ENCODE data around the gene CTSK.
"Not testable (repeated sequence)": the region's sequence is repeated elsewhere in the genome, so short reads cannot be mapped to it uniquely, and the experiment has no call there.

GRCh38 chr1:150850801-150851362 is 42.8 kb upstream of the CTSK start:
- not testable (repeated sequence) for TF ChIP-seq CTCF, POLR2A, POLR2AphosphoS5 (IDR thresholded peaks at IDR 0.05)
